A549 treated with Mapracorat at 1 μM for 4 hours (cell line): ENCODE measurements around the gene LPAR1. TPM values are rescaled to one million over a fixed set of nuclear protein-coding genes. Genes with fewer than 3 reads are reported as not detected.

Experiments used
- total RNA-seq: library from RNA; stranded (reverse); fragments of 200-300 nt; extraction: Qiagen RNA extraction; gene quantifications from 5 replicates; pipeline ENCODE4 v1.2.3, GENCODE V29; 2022

Gene LPAR1
- total RNA-seq, result 19.9 to 22.0 TPM (median 21.4 TPM) in 5 replicates

DNA sequence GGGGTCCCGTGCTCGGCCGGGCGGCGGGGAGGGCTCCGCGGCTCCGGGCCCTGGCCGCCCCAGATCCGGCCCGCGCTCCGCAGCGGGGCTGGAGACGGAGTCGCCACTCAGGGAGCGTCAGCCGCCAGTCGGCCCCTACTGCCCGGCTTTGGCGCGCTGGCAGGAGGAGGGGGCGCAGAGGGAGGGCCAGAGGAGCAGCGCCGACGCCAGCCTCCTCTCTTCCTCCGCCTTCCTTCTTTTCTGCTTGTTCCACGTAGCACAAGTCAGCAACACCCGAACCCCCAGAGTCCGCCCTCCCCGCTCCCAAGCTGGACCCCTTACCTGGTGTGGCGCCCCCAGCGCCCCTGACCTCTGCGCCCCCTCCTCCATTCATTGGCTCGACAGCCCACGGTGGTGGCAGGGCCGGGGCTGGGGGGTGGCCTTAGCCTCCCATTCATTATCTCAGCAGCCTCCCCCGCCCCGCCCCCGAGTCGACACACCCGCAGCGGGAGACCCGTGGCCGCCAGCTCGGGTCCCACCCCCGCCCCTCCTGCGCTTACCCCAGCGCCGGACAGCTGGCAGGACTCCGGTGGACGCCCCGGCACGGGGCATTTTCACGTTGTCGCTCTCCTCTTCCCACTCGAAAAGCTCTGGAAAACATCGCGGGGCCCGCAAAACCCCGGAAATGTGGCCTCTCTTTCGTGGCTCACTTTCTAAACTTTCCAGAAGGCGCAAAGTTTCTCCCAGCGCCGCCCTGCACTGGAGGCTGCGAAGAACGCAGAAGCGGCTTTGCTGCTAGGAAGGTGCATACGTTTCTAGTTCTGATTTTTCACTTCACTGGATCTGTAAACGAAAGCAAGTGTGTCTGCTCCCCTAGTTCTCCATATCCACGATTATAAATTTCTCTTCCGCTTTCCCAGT, at the start of gene LPAR1:
TSS of gene LPAR1 (minus strand) at position 140 of the 900 bp plus-strand sequence. CDS start 66,353 bp downstream, outside the sequence.

